HCT116 (cell line): ENCODE measurements around the gene PRPS1.

Experiments used
- CTCF ChIP-seq, 3 experiments: fragments of 200-600 bp in 1 of 3; sonication (generic) in 1 of 3; IDR thresholded peaks in 2 of 3; conservative IDR thresholded peaks in 1 of 3; 2 replicates each; pipeline ENCODE4 v1.5.1; 2012 to 2017; ENCODE audit warnings: low read depth in 2 of 3, low read length in 2 of 3, antibody characterized with exemption in 1 of 3, borderline replicate concordance in 1 of 3, control low read depth in 1 of 3, mild to moderate bottlenecking in 1 of 3, mixed read lengths in 1 of 3, mixed run types in 1 of 3, moderate library complexity in 1 of 3; ENCODE audit not compliant: insufficient read depth in 1 of 3
- EZH2 ChIP-seq: fragments of 200-600 bp; sonication (generic); IDR thresholded peaks from 2 replicates; pipeline ENCODE4 v1.6.1; 2017; ENCODE audit warnings: antibody characterized with exemption, mixed run types
- EZH2phosphoT487 ChIP-seq: fragments of 200-600 bp; IDR thresholded peaks from 2 replicates; pipeline ENCODE4 v1.6.1; 2018; ENCODE audit warnings: antibody characterized with exemption, borderline replicate concordance
- FOSL1 ChIP-seq: IDR thresholded peaks from 2 replicates; pipeline ENCODE4 v1.6.1; 2012; ENCODE audit warnings: low read depth
- MAX ChIP-seq: IDR thresholded peaks from 2 replicates; pipeline ENCODE4 v1.6.1; 2012
- POLR2A ChIP-seq: IDR thresholded peaks from 2 replicates; pipeline ENCODE4 v1.7.0; 2011; ENCODE audit warnings: borderline replicate concordance; ENCODE audit not compliant: insufficient read depth, insufficient read length; ENCODE audit errors: extremely low read depth
- POLR2AphosphoS5 ChIP-seq: IDR thresholded peaks from 2 replicates; pipeline ENCODE4 v1.6.1; 2011; ENCODE audit warnings: mild to moderate bottlenecking, low read depth, low read length, moderate library complexity
- SIN3A ChIP-seq: IDR thresholded peaks from 2 replicates; pipeline ENCODE4 v1.6.1; 2012; ENCODE audit warnings: low read depth
- SP1 ChIP-seq: IDR thresholded peaks from 2 replicates; pipeline ENCODE4 v1.6.1; 2012; ENCODE audit warnings: low read depth
- YY1 ChIP-seq: IDR thresholded peaks from 2 replicates; pipeline ENCODE4 v1.6.1; 2011; ENCODE audit warnings: low read length, low read depth, moderate library complexity, mild to moderate bottlenecking; ENCODE audit not compliant: insufficient replicate concordance; ENCODE audit errors: extremely low read depth
- ZNF274 ChIP-seq: fragments of 200-500 bp; sonication (Bioruptor generic); IDR thresholded peaks from 2 replicates; pipeline ENCODE4 v1.6.1; 2014; ENCODE audit warnings: mild to moderate bottlenecking, low read depth, low read length, inconsistent platforms
- TF ChIP-seq, protein P1 (sequence below): IDR thresholded peaks from 2 replicates; pipeline ENCODE4 v1.6.1; 2012; ENCODE audit warnings: low read depth

DNA sequence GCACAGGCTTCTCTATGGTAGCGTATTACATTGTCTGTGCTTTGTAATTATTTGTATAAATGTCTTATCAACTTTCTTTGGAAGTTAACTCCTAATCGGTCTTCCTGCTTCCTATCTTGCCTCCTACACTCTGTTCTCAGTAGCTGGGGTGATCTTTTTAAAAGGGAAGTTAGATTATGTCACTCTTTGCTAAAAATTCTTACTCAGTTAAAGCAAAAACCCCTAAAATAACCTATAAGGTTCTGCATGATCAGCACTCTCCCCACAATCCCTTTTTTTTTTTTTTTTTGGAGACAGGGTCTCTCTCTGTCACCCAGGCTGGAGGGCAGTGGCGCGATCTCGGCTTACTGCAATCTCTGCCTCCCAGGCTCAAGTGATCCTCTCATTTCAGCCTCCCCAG is 2.6 kb upstream of the PRPS1 start:
- TF ChIP-seq POLR2A, result no peak
- TF ChIP-seq MAX, result no peak
- no peak for TF ChIP-seq CTCF (IDR thresholded peaks at IDR 0.05 in 2 of 3, conservative IDR thresholded peaks at IDR 0.05 in 1 of 3; ENCODE audit: borderline replicate concordance in 1 of 3, insufficient read depth in 1 of 3, low read depth in 2 of 3, low read length in 2 of 3)
- no peak for TF ChIP-seq POLR2AphosphoS5
- TF ChIP-seq SIN3A, result no peak
- TF ChIP-seq ZNF274, result no peak
- TF ChIP-seq FOSL1, result no peak
- TF ChIP-seq, protein P1, sequence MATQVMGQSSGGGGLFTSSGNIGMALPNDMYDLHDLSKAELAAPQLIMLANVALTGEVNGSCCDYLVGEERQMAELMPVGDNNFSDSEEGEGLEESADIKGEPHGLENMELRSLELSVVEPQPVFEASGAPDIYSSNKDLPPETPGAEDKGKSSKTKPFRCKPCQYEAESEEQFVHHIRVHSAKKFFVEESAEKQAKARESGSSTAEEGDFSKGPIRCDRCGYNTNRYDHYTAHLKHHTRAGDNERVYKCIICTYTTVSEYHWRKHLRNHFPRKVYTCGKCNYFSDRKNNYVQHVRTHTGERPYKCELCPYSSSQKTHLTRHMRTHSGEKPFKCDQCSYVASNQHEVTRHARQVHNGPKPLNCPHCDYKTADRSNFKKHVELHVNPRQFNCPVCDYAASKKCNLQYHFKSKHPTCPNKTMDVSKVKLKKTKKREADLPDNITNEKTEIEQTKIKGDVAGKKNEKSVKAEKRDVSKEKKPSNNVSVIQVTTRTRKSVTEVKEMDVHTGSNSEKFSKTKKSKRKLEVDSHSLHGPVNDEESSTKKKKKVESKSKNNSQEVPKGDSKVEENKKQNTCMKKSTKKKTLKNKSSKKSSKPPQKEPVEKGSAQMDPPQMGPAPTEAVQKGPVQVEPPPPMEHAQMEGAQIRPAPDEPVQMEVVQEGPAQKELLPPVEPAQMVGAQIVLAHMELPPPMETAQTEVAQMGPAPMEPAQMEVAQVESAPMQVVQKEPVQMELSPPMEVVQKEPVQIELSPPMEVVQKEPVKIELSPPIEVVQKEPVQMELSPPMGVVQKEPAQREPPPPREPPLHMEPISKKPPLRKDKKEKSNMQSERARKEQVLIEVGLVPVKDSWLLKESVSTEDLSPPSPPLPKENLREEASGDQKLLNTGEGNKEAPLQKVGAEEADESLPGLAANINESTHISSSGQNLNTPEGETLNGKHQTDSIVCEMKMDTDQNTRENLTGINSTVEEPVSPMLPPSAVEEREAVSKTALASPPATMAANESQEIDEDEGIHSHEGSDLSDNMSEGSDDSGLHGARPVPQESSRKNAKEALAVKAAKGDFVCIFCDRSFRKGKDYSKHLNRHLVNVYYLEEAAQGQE, result no peak
- TF ChIP-seq EZH2, result no peak
- TF ChIP-seq SP1, result no peak
- no peak for TF ChIP-seq EZH2phosphoT487
- no peak for TF ChIP-seq YY1
